NCI-H524 treated with DMSO at 0.1 percent for 48 hours (cell line): Measurements from ENCODE around the gene GSTM2.
"Not testable (repeated sequence)": the region's sequence is repeated elsewhere in the genome, so short reads cannot be mapped to it uniquely, and the experiment has no call there.

Experiments used
- DNase-seq: peaks from one replicate; lab custom pipeline; 2025; lab: John Stamatoyannopoulos, UW

The GSTM2 gene

GRCh38 chr1:109644670-109645069 lies 23.2 kb upstream of the GSTM2 start:
- DNase-seq = no peak

DNA sequence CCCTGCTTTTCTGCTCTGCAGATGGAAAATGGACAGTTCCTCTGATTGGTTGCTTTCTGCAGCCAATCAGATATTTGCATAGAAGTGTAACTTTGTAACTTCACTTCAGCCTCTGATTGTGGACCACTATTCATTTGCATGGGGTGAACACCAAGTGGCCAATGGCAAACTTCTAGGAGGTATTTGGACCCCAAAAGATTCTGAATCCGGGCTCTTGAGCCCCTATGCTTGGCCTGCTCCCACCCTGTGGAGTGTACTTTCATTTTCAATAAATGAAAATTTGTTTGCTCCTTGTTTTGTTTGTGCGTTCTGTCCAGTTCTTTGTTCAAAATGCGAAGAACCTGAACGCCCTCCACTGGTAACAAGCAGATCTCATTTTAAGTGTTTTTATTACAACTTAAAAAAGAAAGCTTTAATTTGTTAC lies 18.4 kb upstream of the GSTM2 start:
- DNase-seq = no peak

- DNase-seq = no peak
These were observed 17.2 kb upstream of the GSTM2 start for GRCh38 chr1:109650609-109651008.

GRCh38 chr1:109652402-109652801 lies 15.5 kb upstream of the GSTM2 start:
- DNase-seq = no peak

DNA sequence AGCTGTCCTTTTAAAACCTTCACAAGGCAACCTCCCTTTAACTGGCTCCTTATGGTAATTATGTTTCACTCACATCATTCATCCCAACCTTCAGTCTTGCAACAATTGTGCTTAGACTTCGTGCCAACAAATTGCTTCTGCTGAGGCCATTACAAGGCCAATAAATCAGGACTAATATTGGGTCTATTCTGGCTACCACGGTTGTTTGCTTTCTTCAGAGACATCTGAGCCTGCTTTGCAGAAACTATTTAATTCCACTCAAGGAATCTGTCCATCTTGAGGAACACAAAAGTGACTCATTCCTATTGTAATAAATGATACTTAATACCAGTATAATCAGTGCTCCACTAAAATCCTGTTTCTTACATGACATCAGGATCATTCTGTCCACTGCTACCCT lies 14.6 kb upstream of the GSTM2 start:
- no peak for DNase-seq

DNA sequence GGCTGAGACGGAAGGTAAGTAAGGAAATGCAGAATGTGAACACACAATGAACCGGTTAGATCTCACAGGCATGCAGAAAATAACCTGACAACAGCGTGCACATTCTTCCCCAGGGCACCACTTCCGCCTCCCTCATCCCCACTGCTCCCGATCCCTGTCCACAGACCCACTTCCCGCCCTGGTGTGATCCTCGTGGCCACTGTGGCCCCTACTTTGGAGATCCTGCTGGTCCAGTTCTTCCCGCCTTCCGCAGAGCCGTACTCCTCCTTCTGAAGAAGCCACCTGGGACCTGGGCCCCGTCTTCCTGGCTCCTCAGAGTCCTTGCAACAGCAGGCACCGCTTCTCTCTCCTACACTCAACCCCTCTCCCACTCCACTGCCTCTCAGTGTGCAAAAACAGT lies 13.3 kb upstream of the GSTM2 start:
- DNase-seq = no peak

GRCh38 chr1:109655615-109656519 lies 12.0 kb upstream of the GSTM2 start, which contains the start of gene GSTM4:
Gene GSTM4, plus strand, starts transcription at chr1:109656099. Its CDS starts 291 bp downstream, at chr1:109656390.
- peak; percentile 11 for DNase-seq

- DNase-seq = no peak
These were observed 10.5 kb upstream of the GSTM2 start for GRCh38 chr1:109657395-109657794.

- no peak for DNase-seq
These were observed 9.9 kb upstream of the GSTM2 start for GRCh38 chr1:109657970-109658369.

DNA sequence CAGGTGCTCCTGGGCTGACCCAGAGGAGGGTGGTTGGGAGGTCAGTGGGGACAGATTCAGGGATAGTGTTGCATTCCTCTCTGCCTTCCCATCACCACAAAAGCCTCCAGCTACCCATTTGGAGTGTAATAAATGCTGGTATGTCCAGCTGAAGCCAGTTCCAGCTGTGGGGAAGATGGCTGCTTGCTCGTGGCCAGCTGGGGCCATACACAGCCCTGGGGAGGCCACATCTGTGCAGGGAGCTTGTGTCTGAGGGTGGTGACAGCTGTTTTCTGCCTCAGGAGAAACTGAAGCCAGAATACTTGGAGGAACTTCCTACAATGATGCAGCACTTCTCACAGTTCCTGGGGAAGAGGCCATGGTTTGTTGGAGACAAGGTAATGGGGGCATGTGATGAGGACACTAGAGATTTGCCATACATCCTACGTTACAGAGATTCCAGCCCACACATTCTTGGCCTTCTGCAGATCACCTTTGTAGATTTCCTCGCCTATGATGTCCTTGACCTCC lies 9.3 kb upstream of the GSTM2 start:
- DNase-seq = no peak

DNA sequence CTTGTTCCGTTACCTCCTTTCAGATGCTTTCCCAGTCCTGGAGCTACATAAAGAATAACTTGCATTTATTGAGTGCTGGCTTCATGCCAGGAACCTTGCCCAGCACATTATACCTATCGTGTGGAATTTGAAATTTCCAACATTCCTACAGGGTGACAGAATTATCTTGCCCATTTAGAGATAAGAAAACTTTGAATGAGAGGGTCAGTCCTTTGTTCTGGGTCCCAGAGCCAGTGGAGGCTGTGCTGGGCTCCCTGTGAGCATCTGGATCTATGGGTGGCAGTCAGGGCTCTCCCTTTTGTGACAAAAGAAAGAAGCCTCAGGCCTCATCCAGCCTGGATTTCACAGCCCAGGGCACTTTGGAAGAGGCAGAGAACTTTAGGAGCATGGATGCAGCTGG lies 8.7 kb upstream of the GSTM2 start:
- DNase-seq = no peak

GRCh38 chr1:109659997-109660690 lies 7.7 kb upstream of the GSTM2 start:
- peak; percentile 65 for DNase-seq

DNA sequence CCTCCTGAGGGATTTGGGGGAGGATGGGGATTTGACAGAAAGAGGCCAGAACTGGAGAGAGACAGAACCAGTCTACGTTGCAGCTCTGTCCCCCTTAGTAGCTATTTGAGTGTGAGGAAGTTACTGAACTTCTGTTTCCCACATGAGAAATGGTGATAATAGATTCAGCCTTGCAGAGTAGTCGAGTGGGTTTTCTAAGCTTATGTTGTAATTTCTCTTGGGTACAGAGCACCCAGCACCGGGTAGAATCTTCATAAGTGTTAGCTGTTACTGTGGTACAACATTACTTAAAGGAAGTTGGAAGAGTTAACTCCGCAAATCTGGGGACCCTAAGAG lies 7.2 kb upstream of the GSTM2 start:
- DNase-seq = not testable (repeated sequence)

- no peak for DNase-seq
These were observed 6.5 kb upstream of the GSTM2 start for GRCh38 chr1:109661391-109661790.

DNA sequence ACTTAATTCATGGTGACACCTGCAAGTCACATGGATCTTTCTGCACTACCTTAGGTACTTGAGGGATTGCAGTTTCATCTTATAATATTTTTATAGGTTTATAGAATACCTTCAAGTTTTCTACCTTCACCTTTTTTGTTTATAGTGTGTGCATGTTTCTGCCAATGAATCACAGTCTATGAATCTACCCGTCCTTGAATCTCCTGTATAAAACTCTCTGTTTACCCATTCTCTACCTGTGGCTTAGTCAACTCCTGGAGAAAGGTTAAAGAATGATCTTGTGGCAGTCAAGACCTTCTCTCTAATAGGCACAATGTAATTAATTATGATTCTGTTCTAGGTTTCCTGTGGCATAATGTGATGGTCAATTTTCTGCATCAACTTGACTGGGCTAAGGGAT lies 3.2 kb upstream of the GSTM2 start:
- DNase-seq = no peak

- no peak for DNase-seq
These were observed 392 bp downstream of the GSTM2 start for GRCh38 chr1:109668123-109668775.

DNA sequence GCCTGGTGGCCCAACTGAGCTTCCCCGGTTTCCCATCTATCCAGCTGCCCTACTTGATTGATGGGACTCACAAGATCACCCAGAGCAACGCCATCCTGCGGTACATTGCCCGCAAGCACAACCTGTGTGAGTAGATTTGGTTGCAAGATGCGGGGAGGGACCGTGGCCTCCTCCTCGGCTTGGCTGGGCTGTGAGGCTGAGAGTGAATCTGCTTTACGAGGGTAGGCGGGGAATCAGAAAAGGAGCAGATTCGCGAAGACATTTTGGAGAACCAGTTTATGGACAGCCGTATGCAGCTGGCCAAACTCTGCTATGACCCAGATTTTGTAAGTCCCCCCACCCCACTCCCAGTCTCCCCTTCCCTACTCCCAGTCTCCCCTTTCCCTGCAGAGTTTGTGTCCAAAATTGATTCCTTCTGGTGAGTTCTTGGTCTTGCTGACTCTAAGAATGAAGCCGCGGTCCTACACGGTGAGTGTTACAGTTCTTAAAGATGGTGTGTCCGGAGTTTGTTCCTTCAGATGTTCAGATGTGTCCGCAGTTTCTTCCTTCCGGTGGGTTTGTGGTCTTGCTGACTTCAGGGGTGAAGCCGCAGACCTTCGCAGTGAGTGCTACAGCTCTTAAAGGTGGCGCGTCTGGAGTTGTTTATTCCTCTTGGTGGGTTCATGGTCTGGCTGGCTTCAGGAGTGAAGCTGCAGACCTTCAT lies 1.5 kb downstream of the GSTM2 start:
- DNase-seq = no peak

DNA sequence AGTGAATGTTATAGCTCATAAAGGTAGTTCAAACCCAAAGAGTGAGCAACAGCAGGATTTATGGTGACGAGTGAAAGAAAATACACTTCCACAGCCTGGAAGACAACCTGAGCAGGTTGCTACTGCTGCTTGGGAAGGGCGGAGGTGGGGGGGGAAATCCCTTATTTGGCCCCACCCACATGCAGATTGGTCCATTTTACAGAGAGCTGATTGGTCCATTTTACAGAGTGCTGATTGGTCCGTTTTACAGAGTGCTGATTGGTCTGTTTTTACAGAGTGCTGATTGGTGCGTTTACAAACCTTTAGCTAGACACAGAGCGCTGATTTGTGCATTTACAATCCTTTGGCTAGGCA lies 2.1 kb downstream of the GSTM2 start:
- not testable (repeated sequence) for DNase-seq

- DNase-seq = no peak
These were observed 3.2 kb downstream of the GSTM2 start for GRCh38 chr1:109671067-109671466.

DNA sequence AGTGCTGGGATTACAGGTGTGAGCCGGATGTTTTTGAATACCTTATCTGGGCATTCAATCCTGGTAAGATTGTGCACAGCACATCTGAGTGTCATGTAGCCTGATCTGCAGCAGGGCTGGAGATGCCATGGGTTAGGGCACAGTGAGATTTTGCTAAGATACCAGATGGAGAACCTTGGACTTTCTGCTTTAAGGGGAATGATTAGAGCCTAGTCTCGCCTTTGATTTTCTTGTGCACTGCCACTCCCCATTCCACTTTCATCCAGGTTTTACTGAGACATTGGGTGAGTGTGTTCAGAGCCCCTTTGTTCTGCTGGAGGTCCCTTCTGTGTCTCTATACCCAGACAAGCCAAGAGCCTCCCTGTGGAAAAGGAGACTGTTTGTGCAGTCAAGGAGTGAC lies 6.0 kb downstream of the GSTM2 start:
- not testable (repeated sequence) for DNase-seq

GRCh38 chr1:109676683-109677381 lies 9.0 kb downstream of the GSTM2 start:
- DNase-seq = not testable (repeated sequence)
